CD4-positive, alpha-beta T cell (primary cell): ENCODE results near the gene PLK2. TPM values are rescaled to one million over a fixed set of nuclear protein-coding genes. Genes with fewer than 3 reads are reported as not detected.

Experiments used
- ATAC-seq: fragments of 200-7000 bp; cut with Tn5 transposase; one replicate; pipeline ENCODE4 v1.10.0; 2022; ENCODE audit warnings: mild to moderate bottlenecking; ENCODE audit not compliant: poor library complexity
- CTCF ChIA-PET: fragments of 350-600 bp; sonication (Branson Sonifier 250); formaldehyde crosslinking; loops from one replicate; lab custom pipeline; 2021; ENCODE audit warnings: antibody characterized with exemption, inconsistent platforms; lab: Charles Lee
- POLR2A ChIA-PET: fragments of 350-600 bp; sonication (Branson Sonifier 250); formaldehyde crosslinking; loops from one replicate; lab custom pipeline; 2021; ENCODE audit warnings: antibody characterized with exemption, inconsistent platforms; lab: Charles Lee
- DNase-seq, 14 experiments: peaks; one replicate each; pipeline ENCODE4 v3.0.0-alpha.2; 2013 to 2020; ENCODE audit warnings: mixed read lengths in 2 of 14
- H3K27ac ChIP-seq, 2 donors: one replicate each; pipeline versions ENCODE4 v1.5.1 to v1.7.0; 2013; ENCODE audit warnings: low read length in 2 of 2, low read depth in 1 of 2, mild to moderate bottlenecking in 1 of 2
- H3K27me3 ChIP-seq, 2 experiments: 1 replicate in 1 of 2; 2 replicates in 1 of 2; pipeline versions ENCODE4 v1.6.1 to v1.7.0; 2013; ENCODE audit warnings: low read length in 2 of 2, control low read depth in 1 of 2, mild to moderate bottlenecking in 1 of 2, moderate library complexity in 1 of 2; ENCODE audit not compliant: insufficient read depth in 2 of 2, control insufficient read depth in 1 of 2
- H3K36me3 ChIP-seq: one replicate; pipeline ENCODE4 v1.6.1; 2013; ENCODE audit warnings: low read length, control low read depth; ENCODE audit not compliant: insufficient read depth
- H3K4me1 ChIP-seq: one replicate; pipeline ENCODE4 v1.6.1; 2013; ENCODE audit warnings: low read length, control low read depth; ENCODE audit not compliant: insufficient read depth
- H3K4me3 ChIP-seq: one replicate; pipeline ENCODE4 v1.5.1; 2013; ENCODE audit warnings: mild to moderate bottlenecking, low read length, moderate library complexity
- H3K9me3 ChIP-seq, 2 experiments: 1 replicate in 1 of 2; 2 replicates in 1 of 2; pipeline versions ENCODE4 v1.6.1 to v1.7.0; 2013; ENCODE audit warnings: low read length in 2 of 2, mild to moderate bottlenecking in 2 of 2, control low read depth in 1 of 2, moderate library complexity in 1 of 2; ENCODE audit not compliant: control insufficient read depth in 1 of 2, insufficient read depth in 1 of 2
- H3K27ac Mint-ChIP-seq: one replicate; pipeline ENCODE4 v1.8.0; 2020; ENCODE audit warnings: mixed read lengths
- H3K27me3 Mint-ChIP-seq: one replicate; pipeline ENCODE4 v1.8.0; 2021; ENCODE audit warnings: mixed read lengths
- H3K36me3 Mint-ChIP-seq: one replicate; pipeline ENCODE4 v1.8.0; 2021; ENCODE audit warnings: low read depth, mixed read lengths
- H3K4me1 Mint-ChIP-seq: one replicate; pipeline ENCODE4 v1.8.0; 2021; ENCODE audit warnings: low read depth, mixed read lengths
- H3K4me3 Mint-ChIP-seq: one replicate; pipeline ENCODE4 v1.8.0; 2020; ENCODE audit warnings: mild to moderate bottlenecking, mixed read lengths
- H3K9me3 Mint-ChIP-seq: one replicate; pipeline ENCODE4 v1.8.0; 2020; ENCODE audit warnings: mixed read lengths
- CTCF ChIP-seq: fragments of 200-600 bp; IDR thresholded peaks from one replicate; pipeline ENCODE4 v1.8.0; 2022; ENCODE audit warnings: antibody characterized with exemption, mild to moderate bottlenecking
- intact Hi-C, 2 experiments: fragments of 100-400 bp; cut with DNase I in 1 of 2; cut with micrococcal nuclease in 1 of 2; formaldehyde crosslinking; loops; one replicate each; pipeline versions ENCODE4 v1.15.1 to v1.9.0; 2023 to 2025; cut with DNase I, micrococcal nuclease
- total RNA-seq, 174 experiments: library from RNA in 2 of 174; stranded (reverse) in 2 of 174; gene quantifications; one replicate each; pipeline ENCODE4 v1.2.3 and lab custom pipeline; 2021 to 2026

Gene PLK2
- total RNA-seq, 2 experiments from 2014 or later = 57.2 to 59.7 TPM

- peak; percentile 69 for ATAC-seq
- H3K4me3 ChIP-seq = peak overlapping the region; percentile 93
- peak overlapping the region; percentile 76 for H3K27ac Mint-ChIP-seq
Measured at GRCh38 chr5:58460732-58461286, 923 bp upstream of the PLK2 start.

GRCh38 chr5:58459146-58460001 lies 512 bp downstream of the PLK2 start:
- H3K4me3 ChIP-seq = peak overlapping the region; percentile 93
- H3K4me3 Mint-ChIP-seq = peak overlapping the region; percentile 92
- ATAC-seq (no peak), DNase-seq (peak in 6 of 14 experiments; percentile 10 to 49 (median 18))
- H3K4me1 Mint-ChIP-seq = peaks cover 17% of the 10 kb centered on the region
- H3K27me3 Mint-ChIP-seq = peaks cover 17% of the 10 kb centered on the region
- H3K27ac ChIP-seq = peak overlapping the region; percentile 74 to 79
- peaks cover 8% of the 10 kb centered on the region for H3K36me3 Mint-ChIP-seq
- peaks cover 24% of the 10 kb centered on the region for H3K4me1 ChIP-seq
- intact Hi-C loops = loop anchor here (2.0 to 10.0 kb wide), 6 partner anchors 809 to 1553 kb away; partner anchors contain the start of gene GPBP1 (in 1 of the 2)
- H3K36me3 ChIP-seq = no peaks in the 10 kb centered on the region
- peak overlapping the region; percentile 76 for H3K27ac Mint-ChIP-seq
- POLR2A ChIA-PET = interaction anchor here (0.9 to 3.6 kb wide), 6 partner anchors 809 to 1550 kb away, joined by 3 to 31 read pairs (median 4); partner anchors contain the start of genes GPBP1 and SETD9
- no peaks in the 10 kb centered on the region for H3K9me3 ChIP-seq
- CTCF ChIA-PET = interaction anchor here (1.0 to 2.1 kb wide), 4 partner anchors 12 to 1161 kb away, joined by 3 to 9 read pairs (median 5); no protein-coding TSS in a partner anchor
- H3K27me3 ChIP-seq = peaks cover 0 to 5% of the 10 kb centered on the region in 2 experiments
- TF ChIP-seq CTCF = no peak
- no peaks in the 10 kb centered on the region for H3K9me3 Mint-ChIP-seq

More at GRCh38 chr5:58460732-58461286, 923 bp upstream of the PLK2 start:
- ChIA-PET CTCF (interaction anchor here (0.7 to 2.8 kb wide), 8 partner anchors 25 to 1564 kb away, joined by 3 to 17 read pairs (median 4); no protein-coding TSS in a partner anchor), POLR2A (interaction anchor here (0.6 to 3.6 kb wide), 9 partner anchors 681 to 1551 kb away, joined by 3 to 31 read pairs (median 4); partner anchors contain the start of genes GPBP1 and SETD9)
- Mint-ChIP-seq H3K4me3 (peak overlapping the region; percentile 92), H3K9me3 (no peaks in the 10 kb centered on the region), H3K27me3 (peaks cover 17% of the 10 kb centered on the region), H3K36me3 (peaks cover 8% of the 10 kb centered on the region), H3K4me1 (peaks cover 17% of the 10 kb centered on the region)
- intact Hi-C loops = loop anchor here (2.0 to 10.0 kb wide), 5 partner anchors 810 to 1554 kb away; no protein-coding TSS in a partner anchor
- H3K9me3 ChIP-seq = no peaks in the 10 kb centered on the region
- peak; percentile 80 for TF ChIP-seq CTCF
- peak overlapping the region; percentile 74 to 79 for H3K27ac ChIP-seq
- peak; percentile 80 to 94 (median 89) for DNase-seq
- H3K36me3 ChIP-seq = no peaks in the 10 kb centered on the region
- H3K4me1 ChIP-seq = peaks cover 24% of the 10 kb centered on the region
- H3K27me3 ChIP-seq = peaks cover 0 to 5% of the 10 kb centered on the region in 2 experiments

GRCh38 chr5:58458743-58459145 lies 1.1 kb downstream of the PLK2 start:
- H3K36me3 ChIP-seq = no peaks in the 10 kb centered on the region
- intact Hi-C loops = loop anchor here in 1 of 2 experiments (5.0 kb wide), 1 partner anchor 1286 kb away; the partner anchor contains the start of gene GPBP1
- no peak overlapping the region for H3K27ac ChIP-seq
- peaks cover 0 to 5% of the 10 kb centered on the region in 2 experiments for H3K27me3 ChIP-seq
- peaks cover 24% of the 10 kb centered on the region for H3K4me1 ChIP-seq
- peaks cover 17% of the 10 kb centered on the region for H3K4me1 Mint-ChIP-seq
- POLR2A ChIA-PET = interaction anchor here (0.9 to 3.6 kb wide), 3 partner anchors 959 to 1165 kb away, joined by 3 to 31 read pairs (median 3); no protein-coding TSS in a partner anchor
- CTCF ChIA-PET = interaction anchor here (1.3 to 1.9 kb wide), 2 partner anchors 12 to 1161 kb away, joined by 3 to 6 read pairs; no protein-coding TSS in a partner anchor
- no peak for ATAC-seq
- peaks cover 17% of the 10 kb centered on the region for H3K27me3 Mint-ChIP-seq
- H3K4me3 Mint-ChIP-seq = peak overlapping the region; percentile 88
- no peaks in the 10 kb centered on the region for H3K9me3 ChIP-seq
- DNase-seq = peak in 4 of 14 experiments; percentile 3 to 36 (median 16)
- no peak for TF ChIP-seq CTCF
- no peaks in the 10 kb centered on the region for H3K9me3 Mint-ChIP-seq
- H3K36me3 Mint-ChIP-seq = peaks cover 8% of the 10 kb centered on the region
- H3K27ac Mint-ChIP-seq = peak overlapping the region; percentile 76
- H3K4me3 ChIP-seq = peak overlapping the region; percentile 93
